Transverse colon (tissue), 4 donors: ENCODE data around the gene COLEC11. TPM values are rescaled to one million over a fixed set of nuclear protein-coding genes. Genes with fewer than 3 reads are reported as not detected.

Source experiments
- DNase-seq: peaks from one replicate; pipeline ENCODE4 v3.0.0-alpha.2; 2019
- H3K27ac ChIP-seq, 4 donors: fragments of 200-600 bp; sonication (generic); 2 replicates each; pipeline ENCODE4 v1.5.1; 2016 to 2018; ENCODE audit warnings: inconsistent platforms in 4 of 4
- H3K27me3 ChIP-seq: fragments of 200-600 bp; sonication (generic); 2 replicates; pipeline ENCODE4 v1.5.1; 2017; ENCODE audit warnings: inconsistent platforms
- H3K36me3 ChIP-seq, 4 donors: fragments of 200-600 bp; sonication (generic); 2 replicates each; pipeline ENCODE4 v1.5.1; 2017 to 2019; ENCODE audit warnings: inconsistent platforms in 4 of 4
- H3K4me1 ChIP-seq, 4 donors: fragments of 200-600 bp; sonication (generic); 2 replicates each; pipeline ENCODE4 v1.5.1; 2017 to 2020; ENCODE audit warnings: inconsistent platforms in 4 of 4
- H3K4me3 ChIP-seq, 4 donors: fragments of 200-600 bp; sonication (generic); 1 replicate in 1 of 4; 2 replicates in 3 of 4; pipeline versions ENCODE4 v1.5.1 to v1.6.1; 2017 to 2019; ENCODE audit warnings: inconsistent platforms in 4 of 4
- H3K9me3 ChIP-seq, 2 donors: fragments of 200-600 bp; sonication (generic); 2 replicates each; pipeline ENCODE4 v1.5.1; 2017 to 2019; ENCODE audit warnings: inconsistent platforms in 2 of 2
- CTCF ChIP-seq, 5 experiments: fragments of 200-600 bp in 3 of 5; fragments of 450-650 bp in 2 of 5; sonication (generic) in 3 of 5; IDR thresholded peaks; 1 replicate in 2 of 5; 2 replicates in 3 of 5; pipeline ENCODE4 v1.5.1; 2016 to 2017; ENCODE audit warnings: antibody characterized with exemption in 5 of 5, inconsistent platforms in 3 of 5, mild to moderate bottlenecking in 2 of 5, moderate library complexity in 1 of 5
- EP300 ChIP-seq: sonication (generic); formaldehyde crosslinking; IDR thresholded peaks from one replicate; pipeline ENCODE4 v1.6.1; 2017; ENCODE audit warnings: antibody characterized with exemption, low read depth
- POLR2A ChIP-seq: fragments of 450-650 bp; IDR thresholded peaks from one replicate; pipeline ENCODE4 v1.6.1; 2016; ENCODE audit warnings: antibody characterized with exemption, mild to moderate bottlenecking, moderate library complexity
- POLR2AphosphoS5 ChIP-seq, 3 donors: sonication (generic); formaldehyde crosslinking; IDR thresholded peaks; one replicate each; pipeline ENCODE4 v1.6.1; 2016; ENCODE audit warnings: antibody characterized with exemption in 3 of 3
- WGBS, 2 donors: methylation state at CpG; one replicate each; pipeline ENCODE4 v1.1.5; 2018; ENCODE audit warnings: low coverage in 1 of 2; 5-methylcytosine and 5-hydroxymethylcytosine counted together
- in situ Hi-C, 4 donors: fragments of 200-750 bp; cut with MboI; loops; one replicate each; pipeline versions ENCODE4 v1.15.0 to v1.15.1; 2017; ENCODE audit warnings: low sequenced_read_pairs in 3 of 4, low pct_ligation_motif_present in 1 of 4, low pct_unique_long_range_greater_than_20kb in 1 of 4
- intact Hi-C: fragments of 100-400 bp; cut with DNase I; formaldehyde crosslinking; loops from one replicate; pipeline ENCODE4 v1.15.1; 2023; ENCODE audit warnings: low total_unique reads
- total RNA-seq, 4 donors: library from RNA; depleted of rRNA; stranded (reverse); fragments of >200 nt; gene quantifications; one replicate each; pipeline ENCODE4 v1.1.0, GENCODE V29; 2016

Gene COLEC11
- total RNA-seq, 4 donors from 2014 or later, result 1.6 to 2.0 TPM; not detected in 2

GRCh38 chr2:3581367-3582262 is 13.3 kb upstream of the COLEC11 start:
- H3K9me3 ChIP-seq, result no peaks in the 10 kb centered on the region
- peaks cover 14 to 37% (median 29%) of the 10 kb centered on the region in 4 donors for H3K4me1 ChIP-seq
- H3K4me3 ChIP-seq, result no peak overlapping the region
- H3K27ac ChIP-seq, result no peak overlapping the region
- no peak for TF ChIP-seq POLR2AphosphoS5 (IDR thresholded peaks at IDR 0.05)
- no peak for TF ChIP-seq CTCF (IDR thresholded peaks at IDR 0.05)
- no peak for TF ChIP-seq POLR2A
- TF ChIP-seq EP300, result no peak
- in situ Hi-C loops (no loop called here), intact Hi-C loops (no loop called here)
- no peaks in the 10 kb centered on the region for H3K27me3 ChIP-seq
- H3K36me3 ChIP-seq, result peaks cover 0 to 56% (median 19%) of the 10 kb centered on the region in 4 donors
- WGBS, 2 donors, result 87 to 94% methylated on average over 7 to 13 of the region's 13 CpGs
- no peak for DNase-seq

- TF ChIP-seq CTCF (IDR thresholded peaks at IDR 0.05), result no peak
- H3K4me3 ChIP-seq, result no peak overlapping the region
- H3K36me3 ChIP-seq, result peaks cover 0 to 33% (median 12%) of the 10 kb centered on the region in 4 donors
- intact Hi-C loops (no loop called here), in situ Hi-C loops (no loop called here)
- peak overlapping the region; percentile 66 to 79 (median 72) for H3K27ac ChIP-seq
- 83 to 92% methylated on average over 2 to 6 of the region's 6 CpGs for WGBS, 2 donors
- H3K4me1 ChIP-seq, result peaks cover 5 to 12% (median 8%) of the 10 kb centered on the region in 4 donors
- no peaks in the 10 kb centered on the region for H3K27me3 ChIP-seq
- H3K9me3 ChIP-seq, result no peaks in the 10 kb centered on the region
- DNase-seq, result no peak
Observed at GRCh38 chr2:3584076-3584475, 10.8 kb upstream of the COLEC11 start.

GRCh38 chr2:3584608-3585260 is 10.2 kb upstream of the COLEC11 start:
- intact Hi-C loops, result no loop called here
- Histone ChIP-seq H3K4me1 (peaks cover 5 to 11% (median 8%) of the 10 kb centered on the region in 4 donors), H3K27ac (peak overlapping the region; percentile 66 to 79 (median 72)), H3K36me3 (peaks cover 0 to 27% (median 11%) of the 10 kb centered on the region in 4 donors), H3K4me3 (no peak overlapping the region), H3K9me3 (no peaks in the 10 kb centered on the region), H3K27me3 (no peaks in the 10 kb centered on the region)
- TF ChIP-seq POLR2AphosphoS5 (IDR thresholded peaks at IDR 0.05) (no peak), POLR2A (no peak), EP300 (no peak), CTCF (IDR thresholded peaks at IDR 0.05) (no peak)
- DNase-seq, result no peak
- in situ Hi-C loops, result no loop called here
- WGBS, 2 donors, result 86% methylated on average over 4 of the region's 4 CpGs; no CpG with 5 or more reads in 1 of the 2 donors
